WI38 (cell line): ENCODE measurements around the gene GTF3C4.

Experiments
- H3K4me3 ChIP-seq: 2 replicates; pipeline ENCODE4 v1.5.1; 2011; ENCODE audit warnings: low read depth, mild to moderate bottlenecking, control low read depth, low read length
- CTCF ChIP-seq: IDR thresholded peaks from 2 replicates; pipeline ENCODE4 v1.5.1; 2012; ENCODE audit warnings: low read depth, mild to moderate bottlenecking, control low read depth, low read length

GTF3C4 gene

GRCh38 chr9:132729235-132729890, 59.1 kb downstream of the GTF3C4 start:
- TF ChIP-seq CTCF: no peak
- no peak overlapping the region for H3K4me3 ChIP-seq

DNA sequence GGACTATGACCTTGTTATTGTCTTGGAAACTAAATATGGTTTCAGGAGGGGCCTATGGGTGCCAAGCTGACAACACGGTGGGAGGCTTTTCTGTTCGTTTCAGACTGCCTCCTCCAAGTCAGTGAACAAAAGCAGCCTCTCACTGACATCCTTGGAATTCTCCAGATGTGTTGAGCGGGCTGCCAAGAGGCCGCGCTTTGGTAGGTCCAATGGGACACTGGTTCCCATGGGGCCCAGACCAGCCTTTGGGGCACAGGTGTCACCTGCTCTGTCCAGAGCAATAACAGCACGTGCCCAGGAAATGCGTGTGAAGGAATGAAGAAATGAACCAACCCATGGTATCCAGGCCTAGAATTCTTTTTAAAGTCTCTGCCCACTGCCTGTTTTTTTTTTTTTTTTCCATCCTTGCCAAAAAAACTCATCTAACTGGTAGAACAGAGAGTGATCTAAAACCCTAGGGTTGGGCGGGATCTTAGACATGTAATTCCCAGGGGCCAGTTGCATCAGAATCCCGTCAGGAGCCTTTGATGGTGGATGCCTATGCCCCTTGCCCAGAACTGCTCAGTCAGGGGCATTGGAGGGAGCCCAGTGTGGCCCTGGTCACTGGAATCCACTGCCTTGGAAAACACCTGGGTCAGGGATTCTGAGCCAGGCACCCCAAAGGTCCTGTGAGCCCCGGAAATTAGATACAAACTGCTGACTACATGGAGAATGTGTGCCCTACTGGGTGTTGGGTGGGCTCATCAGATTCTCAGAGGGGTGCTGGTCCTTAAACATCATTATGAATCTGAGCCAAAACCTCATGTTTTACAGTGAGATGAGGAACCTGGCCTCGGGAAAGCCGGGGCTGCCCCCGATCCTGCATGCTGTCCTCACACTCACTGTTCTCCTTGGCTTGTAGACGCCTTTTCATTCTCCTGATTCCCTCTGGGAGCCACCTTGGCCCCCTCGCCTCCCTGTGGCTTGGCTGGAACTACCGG, 60.1 kb downstream of the GTF3C4 start:
- no peak overlapping the region for H3K4me3 ChIP-seq

DNA sequence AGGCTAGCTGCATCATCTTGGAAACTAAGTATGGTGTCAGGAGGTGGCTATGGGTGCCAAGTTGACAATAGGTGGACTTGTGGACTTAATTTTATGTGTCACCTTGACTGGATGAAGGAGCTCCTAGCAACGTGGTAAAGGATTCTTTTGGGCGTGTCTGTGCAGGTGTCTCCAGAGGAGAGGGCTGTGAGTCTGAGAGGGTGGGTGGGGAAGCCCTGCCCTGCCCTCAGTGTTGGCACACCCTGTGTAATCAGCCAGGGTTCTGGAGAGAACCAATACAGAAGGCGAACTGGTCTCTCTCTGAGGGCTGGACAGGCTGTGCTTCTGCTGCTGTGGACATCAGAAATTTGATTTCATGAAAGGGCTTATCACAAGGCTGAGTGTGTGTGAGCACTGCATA, 61.0 kb downstream of the GTF3C4 start:
- TF ChIP-seq CTCF: no peak
- no peak overlapping the region for H3K4me3 ChIP-seq

More for the DNA sequence above, 60.1 kb downstream of the GTF3C4 start:
- no peak for TF ChIP-seq CTCF

GRCh38 chr9:132732326-132733259, 62.3 kb downstream of the GTF3C4 start:
- H3K4me3 ChIP-seq: no peak overlapping the region
- no peak for TF ChIP-seq CTCF

GRCh38 chr9:132733260-132733815, 63.1 kb downstream of the GTF3C4 start:
- no peak for TF ChIP-seq CTCF
- H3K4me3 ChIP-seq: no peak overlapping the region

- no peak overlapping the region for H3K4me3 ChIP-seq
- TF ChIP-seq CTCF: no peak
Observed at GRCh38 chr9:132739710-132740310, 69.5 kb downstream of the GTF3C4 start.
